ENCODE measurements around the gene ELMO1.

Gene ELMO1

GRCh38 chr7:36910401-36910800, 538.3 kb downstream of the ELMO1 start:
- no peak overlapping the region for H3K4me2 ChIP-seq (ENCODE audit: low read length)
- no peaks in the 10 kb centered on the region for H3K36me3 ChIP-seq (ENCODE audit: control insufficient read depth, insufficient read depth, low read length)
- no peaks in the 10 kb centered on the region for H3K27me3 ChIP-seq (ENCODE audit: control insufficient read depth, insufficient read depth, low read length)
- no peaks in the 10 kb centered on the region for H3K4me1 ChIP-seq
- no peak for TF ChIP-seq CTCF (IDR thresholded peaks at IDR 0.05)
- no peaks in the 10 kb centered on the region for H3K9me3 ChIP-seq (ENCODE audit: control insufficient read depth, low read length)
- no peak overlapping the region for H3K9ac ChIP-seq
- H3K4me3 ChIP-seq (ENCODE audit: low read depth, low read length): no peak overlapping the region
- H3K27ac ChIP-seq: no peak overlapping the region
- no peak overlapping the region for H2AFZ ChIP-seq
- no peaks in the 10 kb centered on the region for H3K79me2 ChIP-seq

- no peak overlapping the region for H3K4me2 ChIP-seq (ENCODE audit: low read length)
Measured at GRCh38 chr7:36906956-36907635, 541.6 kb downstream of the ELMO1 start.

GRCh38 chr7:36906448-36906847, 542.2 kb downstream of the ELMO1 start:
- TF ChIP-seq CTCF (IDR thresholded peaks at IDR 0.05): no peak
- no peaks in the 10 kb centered on the region for H3K79me2 ChIP-seq
- H3K4me2 ChIP-seq (ENCODE audit: low read length): no peak overlapping the region
- no peaks in the 10 kb centered on the region for H3K9me3 ChIP-seq (ENCODE audit: control insufficient read depth, low read length)
- no peak overlapping the region for H2AFZ ChIP-seq
- H3K9ac ChIP-seq: no peak overlapping the region
- H3K36me3 ChIP-seq (ENCODE audit: control insufficient read depth, insufficient read depth, low read length): no peaks in the 10 kb centered on the region
- H3K4me3 ChIP-seq (ENCODE audit: low read depth, low read length): no peak overlapping the region
- H3K27me3 ChIP-seq (ENCODE audit: control insufficient read depth, insufficient read depth, low read length): no peaks in the 10 kb centered on the region
- no peak overlapping the region for H3K27ac ChIP-seq
- no peaks in the 10 kb centered on the region for H3K4me1 ChIP-seq

More at GRCh38 chr7:36906956-36907635, 541.6 kb downstream of the ELMO1 start:
- Histone ChIP-seq H3K4me1 (no peaks in the 10 kb centered on the region), H3K4me3 (ENCODE audit: low read depth, low read length) (no peak overlapping the region), H3K27ac (no peak overlapping the region), H3K9me3 (ENCODE audit: control insufficient read depth, low read length) (no peaks in the 10 kb centered on the region), H3K36me3 (ENCODE audit: control insufficient read depth, insufficient read depth, low read length) (no peaks in the 10 kb centered on the region), H3K79me2 (no peaks in the 10 kb centered on the region), H2AFZ (no peak overlapping the region), H3K27me3 (ENCODE audit: control insufficient read depth, insufficient read depth, low read length) (no peaks in the 10 kb centered on the region), H3K9ac (no peak overlapping the region)
- no peak for TF ChIP-seq CTCF (IDR thresholded peaks at IDR 0.05)

- TF ChIP-seq CTCF (IDR thresholded peaks at IDR 0.05): no peak
- Histone ChIP-seq H3K27ac (no peak overlapping the region), H3K9ac (no peak overlapping the region), H3K36me3 (ENCODE audit: control insufficient read depth, insufficient read depth, low read length) (no peaks in the 10 kb centered on the region), H3K4me1 (no peaks in the 10 kb centered on the region), H2AFZ (no peak overlapping the region), H3K27me3 (ENCODE audit: control insufficient read depth, insufficient read depth, low read length) (no peaks in the 10 kb centered on the region), H3K4me3 (ENCODE audit: low read depth, low read length) (no peak overlapping the region), H3K4me2 (ENCODE audit: low read length) (no peak overlapping the region), H3K79me2 (no peaks in the 10 kb centered on the region), H3K9me3 (ENCODE audit: control insufficient read depth, low read length) (no peaks in the 10 kb centered on the region)
Measured at GRCh38 chr7:36905841-36906240, 542.8 kb downstream of the ELMO1 start.

- Histone ChIP-seq H3K9ac (no peak overlapping the region), H3K4me2 (ENCODE audit: low read length) (no peak overlapping the region), H3K4me1 (no peaks in the 10 kb centered on the region), H3K9me3 (ENCODE audit: control insufficient read depth, low read length) (no peaks in the 10 kb centered on the region), H3K27me3 (ENCODE audit: control insufficient read depth, insufficient read depth, low read length) (no peaks in the 10 kb centered on the region), H3K79me2 (no peaks in the 10 kb centered on the region), H3K36me3 (ENCODE audit: control insufficient read depth, insufficient read depth, low read length) (no peaks in the 10 kb centered on the region), H2AFZ (no peak overlapping the region), H3K27ac (no peak overlapping the region), H3K4me3 (ENCODE audit: low read depth, low read length) (no peak overlapping the region)
- TF ChIP-seq CTCF (IDR thresholded peaks at IDR 0.05): no peak
Measured at GRCh38 chr7:36904802-36905201, 543.9 kb downstream of the ELMO1 start.
